ENCODE measurements around the gene DNAJB9.

The DNAJB9 gene

DNA sequence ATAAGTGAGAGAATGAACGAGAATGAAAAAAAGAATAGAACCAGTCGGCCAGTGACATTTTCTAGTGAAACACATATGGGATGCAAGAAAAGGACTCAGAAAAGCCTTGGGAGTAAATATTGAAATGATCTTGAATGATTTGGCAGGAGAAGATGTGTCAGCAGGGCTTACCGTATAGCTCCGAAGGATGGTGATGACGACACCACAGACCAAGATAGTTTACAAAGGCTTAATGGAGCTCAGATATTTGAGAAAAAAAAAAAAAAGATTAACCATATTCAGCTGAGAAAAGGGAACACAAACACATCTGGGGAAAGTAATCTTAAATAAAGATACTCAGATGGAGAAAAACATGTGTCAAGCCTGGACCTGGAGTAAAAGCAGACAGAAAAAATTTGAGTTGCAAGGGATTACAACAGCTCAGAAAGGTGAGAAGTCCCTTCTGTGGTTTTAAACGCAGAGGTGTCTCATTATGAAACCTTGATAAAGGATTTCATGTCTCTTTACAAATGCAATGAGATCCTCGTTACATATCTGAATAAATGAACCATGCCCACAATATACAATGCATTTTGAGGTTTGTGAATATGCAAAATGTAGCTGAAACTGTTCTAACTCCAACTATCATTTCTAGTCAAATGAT is 36.0 kb downstream of the DNAJB9 start:
- DNase-seq (ENCODE audit: low spot score): no peak

DNA sequence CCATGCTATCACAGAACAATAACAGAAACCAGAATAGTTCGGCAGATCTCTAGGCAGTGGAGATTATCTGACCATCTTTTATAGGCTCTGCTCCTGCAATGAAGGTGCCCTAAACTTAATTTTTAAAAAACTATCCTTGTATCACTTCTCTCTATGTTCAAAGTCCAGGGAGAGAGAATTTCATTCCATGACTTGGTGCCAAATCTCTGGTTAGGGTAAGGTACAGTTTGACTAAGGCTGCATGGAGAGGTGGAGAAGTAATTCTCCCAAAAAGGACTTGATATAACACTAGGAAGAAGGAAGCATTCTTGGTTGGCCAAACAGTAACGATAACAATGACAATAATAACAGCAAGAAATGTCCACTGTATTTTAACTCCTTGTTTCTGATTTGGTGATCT is 40.0 kb downstream of the DNAJB9 start:
- DNase-seq (ENCODE audit: low spot score): no peak

DNA sequence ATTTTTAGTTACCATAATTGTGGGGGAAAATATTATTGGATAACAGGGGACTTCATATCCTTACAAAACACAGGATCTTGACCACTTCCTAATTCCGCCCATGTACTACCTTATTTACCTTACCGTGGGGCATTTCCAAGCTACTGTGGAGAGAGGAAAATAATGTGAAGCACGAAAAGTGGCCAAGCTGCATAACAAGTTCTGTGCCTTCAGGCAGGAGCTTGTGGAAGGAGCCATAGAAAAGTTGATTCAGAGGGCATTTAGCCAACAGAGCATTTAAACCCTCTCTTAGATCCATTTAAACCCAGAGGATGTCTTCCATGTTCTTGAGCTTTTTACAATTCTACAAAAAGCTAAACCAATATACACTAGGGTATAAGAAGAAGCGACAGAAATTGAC is 41.6 kb downstream of the DNAJB9 start:
- no peak for DNase-seq (ENCODE audit: low spot score)

DNA sequence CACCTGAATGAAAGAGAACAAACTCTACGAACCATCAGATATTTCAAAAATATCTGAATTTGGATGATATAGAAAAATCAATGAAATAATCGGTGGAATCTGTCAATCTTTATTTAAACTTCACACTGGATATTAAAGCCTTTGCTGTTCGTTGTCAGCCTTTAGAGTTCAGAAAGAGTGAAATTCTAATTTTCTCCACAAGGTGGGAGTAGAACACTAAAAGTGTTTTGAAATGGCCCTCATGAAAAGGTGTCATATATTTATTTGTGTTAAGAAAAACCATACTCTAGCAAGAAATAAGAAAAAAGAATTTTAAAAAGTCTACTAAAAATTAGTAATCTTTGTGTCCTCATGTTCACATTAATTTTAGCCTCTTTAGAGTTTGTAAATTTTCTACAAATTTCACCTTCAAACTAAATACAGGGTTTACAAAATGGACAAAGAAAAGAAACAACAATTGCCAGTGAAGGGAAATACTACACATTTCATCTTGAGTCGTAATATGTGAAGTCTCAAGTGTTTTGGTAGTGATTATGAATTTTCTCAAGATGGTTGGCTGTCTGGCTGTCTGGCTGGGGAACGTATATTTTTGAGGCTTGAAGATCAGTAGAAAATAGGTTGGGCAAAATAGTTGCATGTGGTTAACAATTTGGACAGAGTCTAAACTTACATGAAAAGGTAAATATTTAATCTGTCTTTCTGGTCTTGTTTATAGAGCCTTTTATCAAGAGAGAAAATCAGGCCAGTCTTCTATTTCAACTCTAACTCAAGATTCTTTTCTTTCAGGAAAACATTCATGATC is 43.7 kb downstream of the DNAJB9 start:
- peak; percentile 41 for DNase-seq (ENCODE audit: low spot score)

DNA sequence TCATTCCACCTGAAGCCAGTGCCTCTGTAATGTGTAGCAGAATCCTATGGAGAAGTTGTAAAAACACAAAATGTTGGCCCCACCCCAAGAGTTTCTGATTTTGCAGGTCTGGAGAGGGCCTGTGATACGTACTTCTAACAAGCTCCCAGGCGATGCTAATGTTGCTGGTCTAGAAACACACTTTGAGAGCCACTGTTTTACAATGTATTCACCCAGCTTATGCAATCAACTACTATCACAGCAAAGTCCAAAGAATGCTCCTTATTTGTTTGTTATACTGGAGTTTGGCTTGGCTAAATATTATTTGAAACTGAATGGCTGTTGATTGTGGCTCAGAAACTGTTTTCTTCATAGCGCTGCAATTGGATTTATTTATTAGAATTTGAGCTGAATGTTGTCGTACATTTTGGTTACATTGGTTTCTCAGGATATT is 44.3 kb downstream of the DNAJB9 start:
- no peak for DNase-seq (ENCODE audit: low spot score)

DNA sequence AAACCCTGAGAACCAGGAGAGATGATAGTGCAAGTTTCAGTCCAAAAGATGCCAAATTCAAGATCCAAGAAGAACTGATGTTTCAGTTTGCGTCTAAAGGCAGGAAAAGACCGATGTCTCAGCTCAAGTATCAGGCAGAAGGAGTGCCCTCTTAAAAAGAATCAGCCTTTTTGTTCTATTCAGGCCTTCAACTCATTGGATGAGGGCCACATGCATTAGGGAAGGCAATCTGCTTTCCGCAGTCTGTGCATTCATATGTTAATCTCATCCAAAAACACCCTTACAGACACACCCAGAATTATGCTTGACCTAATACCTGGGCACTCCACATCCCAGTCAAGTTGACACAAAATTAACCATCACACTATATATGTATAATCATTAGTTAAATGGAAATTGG is 45.2 kb downstream of the DNAJB9 start:
- no peak for DNase-seq (ENCODE audit: low spot score)

DNA sequence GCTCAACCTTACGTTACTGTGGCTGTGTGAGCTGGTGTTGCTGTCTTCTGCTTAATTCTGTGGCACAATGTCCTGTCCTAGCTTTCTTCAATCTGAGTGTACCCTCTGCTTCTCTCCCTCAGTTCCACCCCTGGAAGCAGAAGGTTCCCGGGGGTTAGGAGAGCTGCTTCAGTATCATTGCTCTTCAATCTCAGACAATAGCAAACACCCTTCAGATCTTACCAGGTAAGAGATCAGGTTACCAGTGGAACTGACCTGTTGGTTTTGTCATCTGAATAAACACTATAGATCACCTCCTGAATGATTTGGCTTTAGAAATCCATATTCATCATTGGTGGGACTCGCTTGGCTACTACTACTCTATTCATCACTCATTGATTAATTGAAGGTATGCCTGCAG is 48.4 kb downstream of the DNAJB9 start:
- no peak for DNase-seq (ENCODE audit: low spot score)

DNA sequence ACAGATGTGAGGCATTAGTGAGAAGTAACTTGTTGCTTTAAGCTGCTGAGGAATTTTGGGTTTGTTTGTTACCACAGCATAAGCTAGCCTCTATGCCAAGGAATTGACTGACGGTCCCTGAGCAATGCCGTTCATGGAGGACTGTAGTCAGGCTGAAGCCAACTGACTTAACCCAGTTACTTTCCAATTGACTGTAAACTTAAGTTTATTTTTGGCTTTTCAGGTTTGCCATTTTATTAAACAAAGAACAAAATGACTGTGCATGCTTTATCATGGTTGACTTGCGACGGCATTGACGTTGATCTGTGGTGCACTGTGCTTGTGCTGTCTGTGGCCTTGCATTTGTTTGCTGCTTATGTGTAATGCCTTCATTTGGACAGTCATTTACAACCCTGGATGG is 53.5 kb downstream of the DNAJB9 start:
- no peak for DNase-seq (ENCODE audit: low spot score)
